BLaER1 treated with 17β-estradiol and CSF1 and Interleukin-3, amounts not matched to agents 10 nM and 100 nM (cell line): ENCODE results near the gene SNAP23.

ENCODE experiments used
- H3K27ac ChIP-seq, 11 experiments: shearing (Covaris generic); formaldehyde crosslinking; 2 replicates each; pipeline ENCODE4 v1.8.1; 2022
- H3K27me3 ChIP-seq, 11 experiments: shearing (Covaris generic); formaldehyde crosslinking; 2 replicates each; pipeline ENCODE4 v1.8.1; 2022
- H3K36me3 ChIP-seq, 11 experiments: shearing (Covaris generic); formaldehyde crosslinking; 2 replicates each; pipeline ENCODE4 v1.8.1; 2022
- H3K4me1 ChIP-seq, 10 experiments: shearing (Covaris generic); formaldehyde crosslinking; 2 replicates each; pipeline ENCODE4 v1.8.1; 2022
- H3K4me2 ChIP-seq, 11 experiments: shearing (Covaris generic); formaldehyde crosslinking; 2 replicates each; pipeline ENCODE4 v1.8.1; 2022
- H3K4me3 ChIP-seq, 10 experiments: shearing (Covaris generic); formaldehyde crosslinking; 2 replicates each; pipeline ENCODE4 v1.8.1; 2022
- H3K9ac ChIP-seq, 11 experiments: shearing (Covaris generic); formaldehyde crosslinking; 2 replicates each; pipeline ENCODE4 v1.8.1; 2022
- H3K9me3 ChIP-seq, 11 experiments: shearing (Covaris generic); formaldehyde crosslinking; replicated peaks in 1 of 11; 2 replicates each; pipeline ENCODE4 v1.8.1; 2022
- H4K20me1 ChIP-seq, 11 experiments: shearing (Covaris generic); formaldehyde crosslinking; 2 replicates each; pipeline ENCODE4 v1.8.1; 2022
- Cebpa-rat ChIP-seq, 11 experiments: shearing (Covaris generic); IDR thresholded peaks; 2 replicates each; pipeline ENCODE4 v1.8.1; 2022

The SNAP23 gene

DNA sequence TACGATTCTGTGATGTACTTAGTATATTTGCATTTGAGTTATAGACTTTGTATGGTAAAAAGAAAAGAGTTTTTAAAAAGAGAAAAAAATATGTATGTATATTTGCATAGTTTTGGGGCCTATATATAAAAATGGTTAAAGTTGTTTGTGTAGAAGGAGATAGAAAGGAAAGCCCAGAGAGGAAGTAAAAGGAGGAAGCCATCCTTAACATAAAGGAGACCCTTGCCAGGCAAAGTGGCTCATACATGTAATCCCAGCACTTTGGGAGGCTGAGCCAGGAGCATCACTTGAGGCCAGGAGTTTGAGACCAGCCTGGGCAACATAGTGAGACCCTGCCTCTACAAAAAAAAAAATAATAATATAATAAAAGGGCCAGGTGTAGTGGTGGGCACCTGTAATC, 8.4 kb downstream of the SNAP23 start:
- peaks cover 0 to 87% (median 33%) of the 10 kb centered on the region in 10 experiments; a peak in 18 of 20 replicates for H3K4me1 ChIP-seq
- no peaks in the 10 kb centered on the region for H3K27me3 ChIP-seq
- no peak for TF ChIP-seq Cebpa-rat (IDR thresholded peaks at IDR 0.05)
- H3K9me3 ChIP-seq: no peaks in the 10 kb centered on the region
- H3K36me3 ChIP-seq: peaks cover 6 to 94% (median 37%) of the 10 kb centered on the region in 11 experiments; a peak in 20 of 22 replicates
- no peak overlapping the region for H3K9ac ChIP-seq
- peaks cover 0 to 94% (median 72%) of the 10 kb centered on the region in 11 experiments; a peak in 18 of 22 replicates for H4K20me1 ChIP-seq
- peak overlapping the region in 2 of 11 experiments; percentile 24 to 44; a peak in 4 of 22 replicates for H3K27ac ChIP-seq
- H3K4me3 ChIP-seq: no peak overlapping the region
- peak overlapping the region in 5 of 11 experiments; percentile 1 to 75 (median 50); a peak in 7 of 22 replicates for H3K4me2 ChIP-seq

DNA sequence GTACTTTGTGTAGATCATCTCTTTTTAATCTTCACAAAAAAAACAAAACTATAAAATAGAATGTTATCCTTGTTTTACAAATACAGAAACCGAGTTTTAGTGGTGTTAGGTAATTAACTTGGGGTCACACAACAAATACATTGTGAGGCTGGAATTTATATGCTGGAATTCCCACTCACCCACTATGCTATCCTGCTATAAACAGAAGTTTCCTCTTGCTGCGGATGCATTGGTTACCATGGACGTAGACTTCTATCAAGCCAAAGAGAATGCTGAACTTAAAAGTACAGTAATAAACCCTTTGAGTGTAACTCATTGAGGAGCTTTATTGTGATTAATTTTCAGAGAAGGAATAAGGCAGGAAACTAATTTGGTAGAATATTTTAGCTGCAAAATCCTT, 9.2 kb downstream of the SNAP23 start:
- H3K27ac ChIP-seq: no peak overlapping the region
- peak overlapping the region in 1 of 11 experiments; percentile 67; a peak in 2 of 22 replicates for H3K4me2 ChIP-seq
- H3K4me3 ChIP-seq: no peak overlapping the region
- H4K20me1 ChIP-seq: peaks cover 0 to 97% (median 74%) of the 10 kb centered on the region in 11 experiments; a peak in 18 of 22 replicates
- no peak overlapping the region for H3K9ac ChIP-seq
- H3K36me3 ChIP-seq: peaks cover 6 to 90% (median 34%) of the 10 kb centered on the region in 11 experiments; a peak in 20 of 22 replicates
- peaks cover 0 to 82% (median 26%) of the 10 kb centered on the region in 10 experiments; a peak in 18 of 20 replicates for H3K4me1 ChIP-seq
- TF ChIP-seq Cebpa-rat (IDR thresholded peaks at IDR 0.05): no peak
- H3K27me3 ChIP-seq: no peaks in the 10 kb centered on the region
- no peaks in the 10 kb centered on the region for H3K9me3 ChIP-seq

DNA sequence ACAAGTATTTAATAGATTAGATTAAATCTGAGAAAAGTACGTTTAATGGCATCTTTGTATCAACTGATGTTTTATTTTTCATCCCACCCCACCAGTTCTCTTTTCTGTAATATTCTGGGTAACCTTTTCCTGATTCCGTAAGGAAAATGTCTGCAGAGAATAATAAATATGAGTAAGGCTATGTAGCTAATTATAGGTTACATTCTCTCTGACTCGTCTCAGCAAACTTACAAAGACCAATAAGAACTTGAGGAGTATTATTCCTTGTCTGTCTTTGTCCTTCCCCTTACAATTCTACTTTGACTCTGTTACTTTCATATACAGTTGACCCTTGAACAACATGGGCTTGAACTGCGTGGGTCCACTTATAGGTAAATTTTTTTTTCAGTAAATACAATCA, 12.1 kb downstream of the SNAP23 start:
- no peak overlapping the region for H3K27ac ChIP-seq
- no peak overlapping the region for H3K4me3 ChIP-seq
- H4K20me1 ChIP-seq: peaks cover 0 to 99% (median 68%) of the 10 kb centered on the region in 11 experiments; a peak in 18 of 22 replicates
- no peaks in the 10 kb centered on the region for H3K27me3 ChIP-seq
- peaks cover under 1 to 81% (median 45%) of the 10 kb centered on the region in 11 experiments; a peak in 21 of 22 replicates for H3K36me3 ChIP-seq
- H3K4me1 ChIP-seq: peaks cover 0 to 76% (median 19%) of the 10 kb centered on the region in 10 experiments; a peak in 15 of 20 replicates
- TF ChIP-seq Cebpa-rat (IDR thresholded peaks at IDR 0.05): no peak
- H3K9ac ChIP-seq: no peak overlapping the region
- no peak overlapping the region for H3K4me2 ChIP-seq
- no peaks in the 10 kb centered on the region for H3K9me3 ChIP-seq

DNA sequence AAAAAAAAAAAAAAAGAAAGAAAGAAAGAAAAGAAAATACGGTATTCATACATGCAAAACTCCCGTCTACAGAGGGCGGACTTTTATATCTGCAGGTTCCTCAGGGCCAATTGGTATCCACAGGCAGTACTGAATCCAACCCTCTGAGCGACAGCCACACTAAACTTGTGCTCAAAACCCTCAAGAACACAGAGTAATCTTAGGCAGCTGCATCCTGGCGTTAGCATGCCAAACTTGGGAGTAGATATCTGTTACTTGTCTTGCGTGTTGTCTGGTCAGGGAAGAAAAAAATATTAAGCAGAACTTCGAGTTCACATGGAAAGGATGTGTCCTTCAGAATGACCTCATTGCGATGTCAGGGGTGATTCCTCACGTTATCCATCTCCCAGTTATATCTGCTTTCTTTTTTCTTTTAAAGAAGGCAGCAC, 12.8 kb downstream of the SNAP23 start:
- Histone ChIP-seq H3K4me3 (no peak overlapping the region), H3K4me1 (peaks cover 0 to 69% (median 19%) of the 10 kb centered on the region in 10 experiments; a peak in 15 of 20 replicates), H4K20me1 (peaks cover 0 to 99% (median 63%) of the 10 kb centered on the region in 11 experiments; a peak in 18 of 22 replicates), H3K27ac (no peak overlapping the region), H3K4me2 (no peak overlapping the region), H3K36me3 (peaks cover 8 to 81% (median 51%) of the 10 kb centered on the region in 11 experiments), H3K9ac (no peak overlapping the region), H3K27me3 (no peaks in the 10 kb centered on the region), H3K9me3 (no peaks in the 10 kb centered on the region)
- no peak for TF ChIP-seq Cebpa-rat (IDR thresholded peaks at IDR 0.05)

DNA sequence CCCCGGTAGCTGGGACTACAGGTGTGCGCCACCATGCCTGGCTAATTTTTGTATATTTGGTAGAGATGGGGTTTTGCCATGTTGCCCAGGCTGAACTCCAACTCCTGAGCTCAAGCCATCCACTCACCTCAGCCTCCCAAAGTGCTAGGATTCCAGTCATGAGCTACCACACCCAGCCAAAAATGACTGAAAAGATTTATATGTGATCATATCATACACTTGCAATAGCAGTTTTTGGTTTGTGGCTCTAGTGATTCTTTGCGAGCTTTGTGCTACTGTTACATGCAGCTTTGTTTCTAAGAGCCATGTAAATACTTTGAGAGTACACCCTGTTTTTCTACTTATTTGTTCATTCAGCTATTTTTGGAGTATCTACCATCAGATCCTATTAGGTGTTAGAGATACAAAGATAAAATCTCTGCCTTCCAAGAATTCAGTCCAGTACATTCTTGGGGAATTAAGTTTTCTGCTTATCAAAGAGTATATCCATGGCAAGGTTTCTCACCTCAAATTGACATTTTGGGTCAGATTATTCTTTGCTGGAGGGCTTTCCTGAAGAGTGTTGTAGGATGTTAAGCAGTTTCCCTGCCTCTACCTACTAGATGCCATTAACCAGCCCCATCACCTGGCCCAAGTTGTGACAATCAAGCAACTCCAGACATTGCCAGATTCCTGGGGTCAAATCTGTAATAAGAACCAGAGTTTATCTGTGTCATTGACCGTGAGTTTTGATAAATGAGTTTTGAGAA, 15.0 kb downstream of the SNAP23 start:
- H3K4me1 ChIP-seq: peaks cover 0 to 47% (median 13%) of the 10 kb centered on the region in 10 experiments; a peak in 13 of 20 replicates
- no peak overlapping the region for H3K4me3 ChIP-seq
- peak overlapping the region in 8 of 11 experiments; percentile 6 to 82 (median 58); a peak in 12 of 22 replicates for H3K4me2 ChIP-seq
- TF ChIP-seq Cebpa-rat (IDR thresholded peaks at IDR 0.05): no peak
- no peaks in the 10 kb centered on the region for H3K9me3 ChIP-seq
- H4K20me1 ChIP-seq: peaks cover 0 to 93% (median 44%) of the 10 kb centered on the region in 11 experiments; a peak in 17 of 22 replicates
- peak overlapping the region in 4 of 11 experiments; percentile 3 to 52 (median 25); a peak in 4 of 22 replicates for H3K9ac ChIP-seq
- peaks cover 28 to 82% (median 71%) of the 10 kb centered on the region in 11 experiments for H3K36me3 ChIP-seq
- peak overlapping the region in 7 of 11 experiments; percentile 1 to 67 (median 50); a peak in 10 of 22 replicates for H3K27ac ChIP-seq
- H3K27me3 ChIP-seq: no peaks in the 10 kb centered on the region

DNA sequence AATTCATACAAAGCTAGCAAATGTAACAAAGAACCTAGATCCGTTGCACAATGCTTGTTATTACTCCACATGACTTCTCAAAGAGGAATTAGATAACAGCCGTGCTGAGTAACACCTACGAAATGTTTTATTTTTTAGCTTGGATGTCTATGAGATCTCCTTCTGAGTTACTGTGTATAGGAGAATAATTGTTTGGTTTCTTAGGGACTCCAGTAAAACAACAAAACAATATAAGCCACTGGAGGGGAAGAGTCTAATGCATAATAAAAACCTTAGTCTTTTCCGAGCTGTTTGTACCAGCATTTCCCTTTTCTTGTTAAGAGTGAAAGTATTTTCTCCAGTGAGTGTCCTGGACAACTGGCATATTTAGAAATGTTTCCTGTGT, 15.6 kb downstream of the SNAP23 start:
- 0 out of 22 replicates have a peak, but pooled peaks of 1 of the 11 experiments have one; percentile 19 for TF ChIP-seq Cebpa-rat (IDR thresholded peaks at IDR 0.05)

DNA sequence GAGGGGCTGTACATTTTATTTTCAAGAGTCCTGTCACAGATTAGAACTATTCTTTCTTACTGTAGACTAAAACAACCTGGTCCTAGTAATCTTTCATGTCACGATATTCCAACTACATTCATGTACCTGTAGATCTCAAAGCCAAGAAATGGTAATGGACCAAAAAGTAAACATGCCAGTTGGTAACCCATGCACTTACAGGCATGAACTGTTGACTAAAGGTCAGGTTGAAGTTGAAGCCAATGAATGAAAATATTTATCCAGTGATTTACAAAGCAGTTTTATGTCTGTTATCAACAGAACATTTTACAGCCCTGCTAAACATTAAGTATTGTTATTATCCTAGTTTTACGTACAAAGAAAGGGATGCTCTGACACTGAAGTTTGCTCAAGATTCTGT, 27.9 kb downstream of the SNAP23 start:
- no peak overlapping the region for H3K4me2 ChIP-seq
- H4K20me1 ChIP-seq: peaks cover 0 to 30% (median 0%) of the 10 kb centered on the region in 11 experiments; a peak in 4 of 22 replicates
- no peaks in the 10 kb centered on the region for H3K4me1 ChIP-seq
- H3K36me3 ChIP-seq: peaks cover 63 to 100% (median 82%) of the 10 kb centered on the region in 11 experiments
- H3K27ac ChIP-seq: no peak overlapping the region
- no peak overlapping the region for H3K9ac ChIP-seq
- H3K27me3 ChIP-seq: no peaks in the 10 kb centered on the region
- no peaks in the 10 kb centered on the region for H3K9me3 ChIP-seq
- TF ChIP-seq Cebpa-rat (IDR thresholded peaks at IDR 0.05): no peak
- H3K4me3 ChIP-seq: no peak overlapping the region

More for the DNA sequence above, 15.6 kb downstream of the SNAP23 start:
- peaks cover 0 to 45% (median 13%) of the 10 kb centered on the region in 10 experiments; a peak in 13 of 20 replicates for H3K4me1 ChIP-seq
- H3K4me3 ChIP-seq: no peak overlapping the region
- H3K27me3 ChIP-seq: no peaks in the 10 kb centered on the region
- peaks cover 34 to 84% (median 74%) of the 10 kb centered on the region in 11 experiments for H3K36me3 ChIP-seq
- peak overlapping the region in 7 of 11 experiments; percentile 1 to 67 (median 50); a peak in 10 of 22 replicates for H3K27ac ChIP-seq
- peak overlapping the region in 4 of 11 experiments; percentile 3 to 52 (median 25); a peak in 7 of 22 replicates for H3K9ac ChIP-seq
- H4K20me1 ChIP-seq: peaks cover 0 to 88% (median 38%) of the 10 kb centered on the region in 11 experiments; a peak in 17 of 22 replicates
- H3K4me2 ChIP-seq: peak overlapping the region in 8 of 11 experiments; percentile 6 to 82 (median 58); a peak in 12 of 22 replicates
- H3K9me3 ChIP-seq: no peaks in the 10 kb centered on the region

DNA sequence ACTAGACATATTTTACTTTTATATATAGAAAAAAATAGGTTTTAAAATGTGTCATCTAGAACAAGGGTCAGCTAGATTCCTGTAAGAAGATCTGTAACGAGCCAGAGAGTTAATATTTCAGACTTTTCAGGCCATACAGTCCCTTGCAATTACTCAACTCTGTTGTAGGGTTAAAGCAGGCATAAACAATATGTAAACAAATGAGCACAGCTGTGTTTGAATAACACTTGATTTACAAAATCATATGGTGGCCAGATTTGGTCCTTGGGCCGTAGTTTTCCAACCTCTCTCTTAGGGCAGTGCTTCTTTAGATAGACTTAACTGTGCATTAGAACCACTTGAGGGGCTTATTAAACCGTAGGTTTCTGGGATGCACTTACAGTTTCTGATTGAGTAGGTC, 33.5 kb downstream of the SNAP23 start:
- Histone ChIP-seq H3K4me3 (no peak overlapping the region), H3K36me3 (peaks cover 61 to 100% (median 88%) of the 10 kb centered on the region in 11 experiments), H3K9me3 (no peaks in the 10 kb centered on the region), H3K27me3 (no peaks in the 10 kb centered on the region), H3K27ac (no peak overlapping the region), H4K20me1 (peaks cover 0 to 15% (median 0%) of the 10 kb centered on the region in 11 experiments; a peak in 2 of 22 replicates), H3K4me2 (no peak overlapping the region), H3K4me1 (no peaks in the 10 kb centered on the region), H3K9ac (no peak overlapping the region)
- TF ChIP-seq Cebpa-rat (IDR thresholded peaks at IDR 0.05): no peak

DNA sequence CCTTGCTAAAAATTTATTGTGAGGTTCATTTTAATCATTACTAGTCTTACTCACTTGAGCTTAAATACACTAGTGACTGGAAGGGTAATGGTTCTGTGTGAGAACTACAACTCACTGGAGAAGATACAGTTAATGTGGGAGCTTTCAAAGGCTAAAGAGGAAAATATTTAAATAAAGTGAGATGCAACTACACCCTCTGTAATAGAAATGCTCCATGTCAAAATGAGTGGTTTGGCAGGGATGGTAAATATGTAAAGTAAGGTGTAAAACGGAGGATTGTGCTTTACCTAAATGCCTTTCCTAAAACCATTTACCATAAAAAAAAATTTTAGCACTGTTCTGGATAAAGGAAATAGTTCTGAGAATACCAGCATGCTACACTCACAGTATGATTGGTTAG, 37.8 kb downstream of the SNAP23 start:
- Histone ChIP-seq H3K4me3 (no peak overlapping the region), H3K27me3 (no peaks in the 10 kb centered on the region), H3K27ac (no peak overlapping the region), H3K4me1 (no peaks in the 10 kb centered on the region), H4K20me1 (peaks cover 0 to 20% (median 0%) of the 10 kb centered on the region in 11 experiments; a peak in 2 of 22 replicates), H3K4me2 (no peak overlapping the region), H3K9me3 (no peaks in the 10 kb centered on the region), H3K9ac (no peak overlapping the region), H3K36me3 (peaks cover 81 to 100% (median 98%) of the 10 kb centered on the region in 11 experiments)
- TF ChIP-seq Cebpa-rat (IDR thresholded peaks at IDR 0.05): no peak
